Right ventricle myocardium superior (tissue), 1 donor: ENCODE data around the gene ACTN1. TPM values are rescaled to one million over a fixed set of nuclear protein-coding genes. Genes with fewer than 3 reads are reported as not detected.
"Not testable (repeated sequence)": the region's sequence is repeated elsewhere in the genome, so short reads cannot be mapped to it uniquely, and the experiment has no call there.

Experiments used
- ATAC-seq: fragments of 200-7000 bp; cut with Tn5 transposase; one replicate; pipeline ENCODE4 v1.9.1; 2020; ENCODE audit warnings: mild to moderate bottlenecking; ENCODE audit not compliant: poor library complexity
- DNase-seq: peaks from one replicate; pipeline ENCODE4 v3.0.0-alpha.2; 2020
- intact Hi-C: fragments of 100-400 bp; cut with DNase I; formaldehyde crosslinking; loops from one replicate; pipeline ENCODE4 v1.11.2; 2022
- long read RNA-seq: library from polyadenylated mRNA; unstranded; transcript quantifications from one replicate; pipeline ENCODE4 v2.0.0, GENCODE V29; 2021
- total RNA-seq: library from RNA; stranded (reverse); fragmentation: NEBNext Ultra II Directional; extraction: Animal tissue kit (Norgen Biotek cat#: 25700); gene quantifications from one replicate; pipeline ENCODE4 v1.2.1, GENCODE V29; 2021
- donor health status: DM: no; HTN: yes; CAD: no; lungs with severe emphysema.

ACTN1 gene
- 92.5 TPM for total RNA-seq
- long read RNA-seq, full-length matches to known transcripts = 153 of 230 reads
- long read RNA-seq, partial matches to known transcripts = 38 of 230 reads
- long read RNA-seq, other reads (novel, unspliced or antisense) = 39 of 230 reads

DNA sequence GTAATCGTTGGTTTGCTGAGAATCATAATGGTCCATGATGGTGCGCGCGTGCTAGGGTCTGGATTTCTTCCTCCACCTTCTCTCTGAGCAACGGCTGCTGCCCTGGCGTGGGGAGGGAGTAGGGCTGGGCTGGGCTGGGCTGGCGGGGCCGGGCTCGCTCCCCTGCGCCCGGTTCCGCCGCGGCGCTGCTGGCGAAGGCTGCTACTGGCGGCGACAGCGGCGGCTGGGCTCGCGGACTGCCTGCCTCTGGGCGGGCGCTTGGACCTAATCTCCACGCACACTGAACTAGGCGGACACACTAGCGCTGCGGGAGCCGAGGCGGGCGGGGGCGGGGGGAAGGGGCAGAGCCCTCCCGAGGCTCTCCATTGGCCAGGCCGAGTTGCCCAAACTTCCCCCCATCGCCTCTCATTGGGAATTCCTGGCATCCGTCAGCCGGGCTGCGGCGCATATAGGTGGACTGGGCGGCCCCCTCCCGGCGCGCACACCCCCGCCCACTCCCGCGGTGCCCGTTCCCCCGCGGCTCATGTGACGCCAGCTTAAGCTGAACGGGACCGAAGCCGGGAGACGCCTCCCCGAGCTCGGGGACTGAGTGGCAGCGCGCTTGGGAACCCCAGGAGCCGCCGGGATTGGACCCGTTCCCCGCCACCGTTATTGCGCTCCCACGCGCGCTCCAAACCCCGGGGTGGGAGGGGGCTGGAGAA, at the start of gene ACTN1:
TSS of gene ACTN1 (minus strand) at position 282 of the 701 bp plus-strand sequence. CDS start at position 36, 246 bp downstream.
- DNase-seq (peak; percentile 96), ATAC-seq (peak; percentile 87)
- intact Hi-C loops = loop anchor here (2.0 to 5.0 kb wide), 3 partner anchors 37 to 68 kb away; no protein-coding TSS in a partner anchor

DNA sequence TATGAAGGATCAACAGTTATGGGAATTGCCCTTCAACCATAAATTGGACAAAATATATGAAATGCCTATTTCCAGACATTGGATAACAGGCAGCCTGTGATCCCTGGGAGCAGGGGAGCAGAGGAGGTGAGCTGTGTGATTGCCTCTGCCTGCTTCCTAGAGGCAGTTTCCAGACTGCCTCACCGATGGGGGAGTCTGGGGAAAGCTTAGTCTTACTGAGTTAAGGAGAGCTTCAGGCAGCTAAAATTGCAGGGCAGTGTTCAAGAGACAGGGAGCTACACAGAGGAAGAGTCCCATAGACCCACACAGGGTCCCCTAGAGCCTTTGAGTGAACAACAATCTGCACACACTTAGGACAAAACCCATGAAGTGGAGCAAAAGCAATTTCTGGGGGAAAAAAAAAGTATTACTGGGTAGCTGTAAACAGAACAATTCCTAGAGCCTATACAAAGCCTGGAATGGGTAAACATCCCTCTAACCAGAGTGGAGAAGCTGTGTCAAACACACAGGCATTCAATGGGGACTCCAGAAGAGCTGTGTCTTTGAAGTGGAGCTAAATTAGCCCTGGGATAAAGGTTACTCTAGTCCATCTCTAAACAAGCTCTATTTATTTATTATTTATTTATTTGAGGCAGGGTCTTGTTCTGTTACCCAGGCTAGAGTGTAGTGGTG, 48.3 kb upstream of the ACTN1 start:
- DNase-seq (no peak), ATAC-seq (no peak)
- intact Hi-C loops = no loop called here

DNA sequence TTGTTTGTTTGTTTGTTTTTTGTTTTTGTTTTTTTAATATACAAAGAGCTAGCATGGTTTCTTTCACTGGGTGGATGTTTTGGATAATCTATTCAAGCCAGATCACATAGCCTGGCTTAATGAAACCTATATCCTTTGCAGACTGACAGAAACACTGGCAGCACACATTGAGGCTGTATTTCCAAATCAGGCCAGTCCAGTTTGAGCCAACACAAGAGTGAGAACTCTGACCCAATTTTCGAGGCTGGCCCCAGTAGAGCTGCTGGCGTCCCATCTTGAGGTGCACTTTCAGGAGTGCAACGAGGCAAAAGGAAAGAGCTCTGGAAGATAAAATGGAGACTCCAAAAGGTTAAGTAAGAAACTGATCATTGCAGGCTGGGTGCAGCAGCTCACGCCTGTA, 43.9 kb upstream of the ACTN1 start:
- DNase-seq = no peak
- ATAC-seq = no peak
- intact Hi-C loops = no loop called here

DNA sequence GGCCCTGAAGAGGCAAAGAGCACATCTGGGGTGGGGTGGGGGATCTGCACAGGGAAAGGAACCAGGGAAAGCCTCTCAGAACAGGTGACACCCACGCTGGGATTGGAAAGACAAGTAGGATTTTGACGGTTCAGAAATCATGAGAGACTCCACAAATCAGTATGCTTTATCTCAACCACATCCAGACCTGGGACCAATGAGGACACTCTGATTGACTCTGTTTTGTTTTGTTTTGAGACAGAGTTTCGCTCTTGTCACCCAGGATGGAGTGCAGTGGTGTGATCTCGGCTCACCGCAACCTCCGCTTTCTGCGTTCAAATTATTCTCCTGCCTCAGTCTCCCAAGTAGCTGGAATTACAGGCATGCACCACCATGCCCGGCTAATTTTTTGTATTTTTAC, 43.0 kb upstream of the ACTN1 start:
- intact Hi-C loops, DNase-seq, ATAC-seq: not testable (repeated sequence)

DNA sequence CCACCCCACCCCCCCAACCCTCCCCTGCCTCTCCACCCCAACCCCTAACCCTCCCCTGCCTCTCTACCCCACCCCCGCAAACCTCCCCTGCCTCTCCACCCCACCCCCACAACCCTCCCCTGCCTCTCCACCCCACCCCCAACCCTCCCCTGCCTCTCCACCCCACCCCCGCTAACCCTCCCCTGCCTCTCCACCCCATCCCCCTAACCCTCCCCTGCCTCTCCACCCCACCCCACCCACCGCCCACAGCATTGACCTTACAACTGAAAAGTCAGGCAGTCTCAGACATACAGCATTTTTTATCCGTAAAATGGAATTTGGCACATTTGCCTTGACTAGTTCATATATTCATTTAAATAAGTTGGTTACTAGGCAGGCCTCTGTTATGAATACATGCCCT, 38.6 kb upstream of the ACTN1 start:
- ATAC-seq = no peak
- no peak for DNase-seq
- intact Hi-C loops = no loop called here

DNA sequence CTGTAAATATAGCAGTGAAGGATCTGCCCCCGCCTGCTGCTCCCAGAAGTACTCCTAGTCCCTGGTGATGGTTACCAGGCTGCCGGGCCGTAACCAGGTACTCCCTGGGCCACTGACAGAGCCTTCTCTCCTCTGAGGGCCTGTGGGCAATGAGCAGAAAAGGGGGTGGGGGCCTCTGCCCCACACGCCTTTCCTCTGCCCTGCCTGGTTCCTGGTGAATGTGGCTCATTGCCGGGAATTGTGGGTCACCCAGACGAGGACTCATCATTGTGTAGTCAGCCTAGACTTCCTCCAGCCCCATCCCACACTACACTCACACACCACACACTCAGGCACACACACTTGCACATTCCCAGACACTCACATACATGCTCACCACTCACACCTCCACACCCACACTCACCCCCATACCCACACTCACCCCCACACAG, 35.7 kb upstream of the ACTN1 start:
- no peak for DNase-seq
- intact Hi-C loops = no loop called here

DNA sequence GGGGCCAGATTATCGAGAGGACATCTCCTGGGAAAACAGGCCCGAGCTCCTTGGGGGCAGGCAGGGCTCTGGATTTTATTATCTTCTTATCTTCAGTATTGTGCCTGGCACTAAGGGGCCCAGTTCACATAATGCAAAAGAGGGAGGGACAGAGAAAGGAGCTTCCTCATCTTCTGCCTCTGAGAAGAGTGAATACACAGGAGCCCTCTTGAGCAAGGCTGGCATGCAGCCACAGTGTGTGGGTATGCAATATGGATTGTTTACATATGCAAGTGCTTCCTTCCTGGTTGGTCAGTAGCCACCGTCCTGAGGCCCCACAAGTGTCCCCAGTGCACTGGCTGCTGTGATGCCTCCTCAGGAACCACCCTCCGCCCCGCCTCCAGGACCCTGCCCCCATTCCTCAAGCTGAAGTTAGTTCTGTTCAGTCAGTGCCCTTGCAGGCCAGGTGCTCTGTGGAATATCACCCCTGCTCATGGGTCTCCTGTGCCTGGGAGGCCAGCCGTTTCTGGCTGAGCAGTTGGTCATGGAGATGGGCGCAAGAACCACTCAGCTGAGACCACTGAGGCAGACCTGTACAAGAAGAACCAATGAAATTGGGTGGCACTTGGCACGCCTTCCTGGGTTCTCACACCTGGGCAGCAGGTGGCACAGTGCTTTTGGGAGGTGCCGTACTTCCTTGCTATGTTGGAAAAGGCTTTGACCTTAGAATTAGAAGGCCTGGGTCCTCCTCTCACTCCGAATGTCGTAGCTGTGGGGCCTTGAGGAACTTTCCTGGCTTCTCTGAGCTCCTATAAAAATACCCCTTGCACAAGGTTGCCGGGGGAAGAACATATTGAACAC, 35.1 kb upstream of the ACTN1 start:
- ATAC-seq (peak; percentile 48), DNase-seq (peak; percentile 87)
- intact Hi-C loops = no loop called here

More for the DNA sequence above, 35.7 kb upstream of the ACTN1 start:
- no peak for ATAC-seq

DNA sequence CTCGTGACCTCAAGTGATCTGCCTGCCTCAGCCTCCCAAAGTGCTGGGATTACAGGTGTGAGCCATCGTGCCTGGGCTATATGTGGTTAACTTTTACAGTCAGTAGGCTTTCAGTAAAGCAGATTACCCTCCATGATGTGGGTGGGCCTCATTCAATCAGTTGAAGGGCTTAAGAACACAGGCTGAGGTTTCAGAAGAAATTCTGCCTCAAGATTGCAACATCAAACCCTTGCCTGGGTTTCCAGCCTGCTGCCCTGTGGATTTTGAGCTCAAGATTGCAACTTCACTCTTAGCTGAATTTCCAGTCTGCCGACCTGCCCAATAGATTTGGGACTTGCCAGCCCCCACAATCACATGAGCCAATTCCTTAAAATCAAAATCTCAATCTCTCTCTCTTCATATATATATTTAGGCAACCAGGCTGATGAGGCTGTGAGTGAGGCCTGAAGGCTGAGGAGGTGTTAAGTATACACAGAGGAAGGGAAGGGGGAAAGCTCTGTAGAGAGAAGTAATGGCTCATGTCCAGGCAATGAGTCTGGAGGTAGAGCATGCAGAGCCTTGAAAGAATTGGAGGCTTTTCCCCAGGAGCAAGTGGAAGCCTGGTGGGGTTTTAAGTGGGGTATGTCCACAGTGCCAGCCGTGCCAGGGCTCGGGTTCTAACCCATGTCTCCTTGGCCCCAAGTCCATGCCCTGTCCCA, 33.3 kb upstream of the ACTN1 start:
- DNase-seq (no peak), ATAC-seq (no peak)
- intact Hi-C loops = no loop called here

DNA sequence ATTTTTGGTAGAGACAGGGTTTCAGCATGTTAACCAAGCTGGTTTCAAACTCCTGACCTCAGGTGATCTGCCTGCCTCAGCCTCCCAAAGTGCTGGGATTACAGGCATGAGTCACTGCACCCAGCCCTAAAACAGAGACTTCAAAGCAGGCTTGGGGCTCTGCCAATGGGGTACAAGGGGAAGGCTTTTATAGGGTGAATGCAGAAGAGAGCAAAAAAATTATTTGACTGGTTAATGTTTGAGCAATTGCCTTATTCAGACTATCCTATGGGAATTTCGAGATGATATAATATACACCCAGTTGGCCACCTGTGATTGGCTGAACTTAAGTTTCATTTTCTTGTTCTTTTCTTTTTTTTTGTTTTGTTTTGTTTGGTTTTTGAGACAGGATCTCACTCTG, 31.5 kb upstream of the ACTN1 start:
- intact Hi-C loops = no loop called here
- DNase-seq (no peak), ATAC-seq (no peak)

DNA sequence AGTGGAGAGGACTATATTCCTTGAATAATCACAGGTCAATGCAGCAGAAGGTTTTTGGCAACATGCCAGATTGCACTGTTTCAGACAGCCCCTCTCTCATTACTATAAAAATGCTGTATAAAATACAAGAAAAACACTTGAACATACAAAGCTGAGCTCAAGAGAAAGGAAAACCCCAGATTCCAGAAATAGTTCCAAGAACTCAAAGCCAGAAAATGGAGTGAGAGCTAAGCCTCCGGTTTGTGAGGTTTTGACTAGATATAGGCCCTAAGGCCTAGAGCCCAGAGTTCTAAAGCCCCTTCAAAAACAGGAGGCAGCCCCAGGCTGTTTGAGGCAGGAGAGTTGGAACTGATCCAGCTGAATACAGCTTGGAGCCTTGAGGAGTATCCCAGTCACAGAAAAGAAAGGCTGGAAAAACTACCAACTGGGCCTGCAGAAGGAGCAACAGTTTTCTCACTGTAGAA, 29.4 kb upstream of the ACTN1 start:
- DNase-seq (no peak), ATAC-seq (no peak)
- intact Hi-C loops = no loop called here

DNA sequence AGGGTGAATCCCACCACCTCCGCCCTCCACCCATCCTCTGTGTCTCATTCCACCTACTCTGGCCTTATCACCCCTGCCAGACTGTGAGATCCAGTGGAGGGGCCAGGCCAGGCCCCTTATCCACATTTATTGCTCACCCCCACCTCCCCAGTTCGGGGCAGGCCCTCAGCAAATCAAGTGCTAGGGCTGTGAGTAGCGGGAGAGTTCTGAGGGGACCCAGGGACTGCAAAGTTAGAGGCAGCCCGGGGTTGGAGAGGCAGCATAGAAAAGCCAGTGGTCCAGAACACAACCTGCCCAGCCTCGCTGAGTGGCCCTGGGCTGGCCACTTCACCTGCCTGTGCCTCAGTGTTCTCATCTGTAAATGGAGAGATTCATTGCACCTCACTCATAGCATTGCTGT, 27.2 kb upstream of the ACTN1 start:
- DNase-seq = no peak
- ATAC-seq = no peak
- intact Hi-C loops = no loop called here

DNA sequence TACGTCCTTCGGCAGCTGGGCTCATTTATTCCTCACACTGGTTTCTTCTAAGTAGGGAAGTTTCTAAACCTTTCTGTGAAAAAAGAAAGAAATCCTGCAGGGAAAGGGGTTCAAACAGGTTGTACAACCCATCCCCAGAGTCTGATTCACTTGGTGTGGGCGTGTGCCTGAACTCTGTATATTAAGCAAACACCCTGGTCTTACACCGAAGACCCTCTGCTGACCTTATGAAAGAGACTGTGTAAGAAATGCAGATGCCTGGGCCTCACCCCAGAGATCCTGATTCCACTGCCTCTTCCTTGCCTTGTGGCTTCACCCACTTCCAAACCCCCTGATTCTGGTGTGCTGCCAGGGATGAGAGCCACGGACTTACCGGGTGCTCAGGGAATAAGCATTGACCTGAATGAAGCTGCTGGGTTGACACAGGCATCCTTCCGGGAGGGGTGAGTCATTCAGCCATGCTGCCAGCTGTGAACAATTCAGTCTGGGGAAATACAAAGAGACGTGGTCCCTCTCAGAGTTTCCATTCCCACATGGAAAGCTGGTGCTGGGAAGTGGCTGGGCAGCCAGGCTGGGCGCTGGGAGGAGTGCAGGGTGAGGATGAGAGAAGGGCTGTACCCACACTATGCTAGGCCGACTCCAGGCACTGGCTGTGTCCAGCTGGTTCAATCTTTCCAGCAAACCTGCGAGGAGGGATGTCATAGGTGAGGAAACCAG, 26.5 kb upstream of the ACTN1 start:
- DNase-seq = peak; percentile 48
- intact Hi-C loops = no loop called here
- no peak for ATAC-seq

DNA sequence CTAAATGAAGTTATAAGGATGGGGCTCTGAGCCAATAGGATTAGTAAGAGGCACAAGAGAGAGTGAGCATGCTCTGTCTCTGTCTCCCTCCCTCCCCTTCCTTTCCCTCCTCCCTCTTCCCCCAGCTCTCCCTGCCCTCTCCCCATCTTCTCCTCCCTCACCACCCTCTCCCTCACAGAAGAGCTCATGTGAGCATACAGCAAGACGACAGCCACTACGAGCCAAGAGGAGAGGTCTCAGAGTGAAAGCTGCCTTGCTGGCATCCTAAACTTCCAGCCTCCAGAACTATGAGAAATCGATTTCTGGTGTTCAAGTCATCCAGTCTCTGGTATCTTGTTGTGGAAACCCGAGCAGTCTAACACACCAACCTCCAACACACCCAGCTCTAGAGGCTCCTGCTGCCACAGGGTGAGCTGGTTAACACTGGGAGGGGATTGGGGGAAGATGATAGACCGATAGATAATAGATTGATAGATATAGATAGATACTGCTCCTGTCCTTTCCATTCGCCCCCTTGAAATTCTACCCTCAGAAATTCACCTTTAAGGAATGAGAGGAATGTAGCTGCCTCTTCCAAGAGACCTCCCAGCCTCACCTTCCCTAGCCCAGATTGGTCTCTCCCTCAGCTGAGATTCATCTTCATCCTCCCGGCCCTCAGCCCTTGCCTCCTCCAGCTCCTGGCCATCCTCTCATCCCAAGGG, 25.8 kb upstream of the ACTN1 start:
- no peak for ATAC-seq

DNA sequence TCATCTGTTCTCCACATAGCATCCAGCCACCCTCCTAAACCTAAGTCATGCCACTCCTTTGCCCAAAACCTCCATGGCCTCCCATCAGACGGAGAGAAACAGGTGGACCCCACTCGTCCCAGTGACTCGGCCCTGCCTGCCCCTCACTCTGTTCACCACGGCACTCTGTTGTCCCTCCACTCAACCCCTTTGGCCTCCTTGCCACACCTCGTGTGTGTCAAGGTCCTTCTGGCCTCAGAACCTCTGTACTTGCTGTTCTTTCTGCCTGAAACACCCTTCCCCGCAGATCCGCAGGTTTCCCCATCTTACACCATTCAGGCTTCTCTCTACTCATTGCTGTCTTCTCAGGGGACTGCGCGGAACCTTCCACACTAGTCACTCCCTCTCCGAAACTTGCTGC, 24.5 kb upstream of the ACTN1 start:
- DNase-seq = no peak
- intact Hi-C loops = loop anchor here (5.0 kb wide), 1 partner anchor 91 kb away; no protein-coding TSS in a partner anchor

More for the DNA sequence above, 25.8 kb upstream of the ACTN1 start:
- intact Hi-C loops = loop anchor here (5.0 kb wide), 1 partner anchor 93 kb away; no protein-coding TSS in a partner anchor
- no peak for DNase-seq

DNA sequence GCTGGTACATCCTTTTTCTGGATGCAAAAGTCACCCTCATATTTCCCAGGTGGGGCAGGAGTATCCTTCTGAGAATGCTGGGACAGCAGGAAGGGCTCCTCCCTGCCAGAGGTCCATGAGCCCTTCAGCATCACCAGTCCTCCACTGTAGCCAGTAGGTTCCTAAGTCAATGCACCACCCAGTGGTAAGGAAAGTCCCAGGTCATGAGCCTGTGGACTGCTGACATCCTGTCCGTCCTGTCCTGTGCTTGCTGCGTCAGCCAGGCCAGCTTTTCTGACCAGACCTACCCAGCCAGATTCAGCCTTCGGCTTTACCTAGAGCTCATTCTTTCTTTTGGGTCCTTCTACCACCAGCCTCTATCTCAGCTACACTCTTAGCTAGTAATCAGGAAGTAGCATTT, 23.0 kb upstream of the ACTN1 start:
- ATAC-seq = peak; percentile 92
- intact Hi-C loops = loop anchor here (5.0 kb wide), 1 partner anchor 90 kb away; no protein-coding TSS in a partner anchor
- peak; percentile 51 for DNase-seq

More for the DNA sequence above, 24.5 kb upstream of the ACTN1 start:
- no peak for ATAC-seq

DNA sequence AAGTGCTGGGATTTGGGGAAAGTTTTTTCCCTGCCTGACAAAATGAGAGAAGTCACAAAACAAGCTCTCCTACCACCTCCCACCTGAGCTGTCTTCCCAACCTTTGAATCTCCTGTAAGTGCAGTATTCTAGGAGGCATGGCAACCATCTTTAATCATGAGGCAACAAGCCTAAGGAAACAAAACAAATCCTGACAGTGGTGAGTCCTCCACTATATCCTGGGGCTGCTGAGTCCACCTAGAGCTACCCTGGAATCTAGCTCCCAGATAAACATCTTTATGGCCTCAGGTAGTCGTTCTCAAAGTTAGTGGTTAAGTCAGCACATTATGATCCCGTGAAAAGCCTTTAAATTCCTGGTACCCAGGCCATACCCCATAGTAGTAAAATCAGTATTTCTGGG, 22.3 kb upstream of the ACTN1 start:
- ATAC-seq = no peak
- no peak for DNase-seq
- intact Hi-C loops = loop anchor here (5.0 kb wide), 1 partner anchor 89 kb away; no protein-coding TSS in a partner anchor

DNA sequence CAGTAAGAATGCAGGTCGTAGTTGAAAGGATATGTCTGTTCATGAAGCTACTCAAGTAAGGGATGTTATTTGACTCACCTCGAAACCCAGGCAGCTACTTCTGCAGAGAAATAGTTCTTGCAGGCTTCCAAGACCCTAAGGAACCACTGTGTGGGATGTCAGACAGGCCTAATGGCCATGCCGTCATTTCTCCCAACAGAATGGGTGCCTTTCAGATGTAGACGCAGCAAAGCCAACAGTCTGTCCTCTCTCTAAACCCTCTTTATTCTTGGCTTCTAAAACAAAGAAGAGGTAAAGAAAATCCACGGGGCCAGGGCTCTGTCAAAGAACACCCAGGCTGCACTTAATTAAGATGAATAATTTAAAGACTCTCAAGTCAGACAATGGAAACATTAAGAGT, 19.0 kb upstream of the ACTN1 start:
- no peak for DNase-seq
- no peak for ATAC-seq
- intact Hi-C loops = no loop called here
